ENCODE data around the gene DUSP8.
"Not testable (repeated sequence)": the region's sequence is repeated elsewhere in the genome, so short reads cannot be mapped to it uniquely, and the experiment has no call there.

DUSP8 gene

DNA sequence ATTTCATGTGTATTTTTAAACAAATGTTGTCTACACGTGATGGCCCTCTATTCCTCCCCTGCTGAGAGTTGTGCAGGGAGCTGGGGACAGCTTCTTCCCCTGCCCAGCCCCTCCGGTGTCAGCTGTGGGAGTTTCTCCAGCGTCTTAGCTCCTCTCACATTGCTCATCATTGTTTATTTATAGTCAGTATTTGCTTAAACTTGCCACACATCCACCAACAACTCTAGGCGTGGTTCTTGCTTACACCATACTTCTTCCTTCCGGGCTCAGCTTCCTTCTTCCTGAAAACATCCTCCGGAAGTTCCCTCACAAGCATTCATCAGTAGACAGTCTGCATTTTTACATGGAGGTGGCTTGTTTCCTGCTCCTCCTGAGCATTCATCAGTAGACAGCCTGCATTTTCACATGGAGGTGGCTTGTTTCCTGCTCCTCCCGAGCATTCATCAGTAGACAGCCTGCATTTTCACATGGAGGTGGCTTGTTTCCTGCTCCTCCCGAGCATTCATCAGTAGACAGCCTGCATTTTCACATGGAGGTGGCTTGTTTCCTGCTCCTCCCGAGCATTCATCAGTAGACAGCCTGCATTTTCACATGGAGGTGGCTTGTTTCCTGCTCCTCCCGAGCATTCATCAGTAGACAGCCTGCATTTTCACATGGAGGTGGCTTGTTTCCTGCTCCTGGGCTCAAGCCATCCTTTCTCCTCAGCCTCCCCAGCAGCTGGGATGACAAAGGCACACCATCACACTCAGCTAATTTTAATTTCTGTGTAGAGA is 17.3 kb upstream of the DUSP8 start:
- not testable (repeated sequence) for DNase-seq

DNA sequence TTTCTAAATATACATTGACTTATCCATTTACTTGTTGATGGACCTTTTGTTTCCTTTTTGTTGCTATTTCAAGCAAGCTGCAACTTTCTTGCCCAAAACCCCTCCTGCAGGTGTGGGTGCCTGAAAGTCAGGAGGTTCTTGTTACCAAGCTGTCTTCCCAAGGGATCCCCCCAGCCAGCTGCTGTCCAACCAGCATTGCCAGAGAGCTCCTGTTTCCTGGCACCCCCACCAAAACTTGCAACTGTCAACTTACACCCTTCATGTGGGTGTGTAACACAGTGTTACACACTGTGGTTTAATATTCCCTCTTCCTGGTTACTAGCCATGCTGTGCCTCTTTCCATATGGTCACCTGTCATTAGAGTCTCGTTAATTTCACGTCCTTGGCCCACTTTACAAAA is 14.6 kb upstream of the DUSP8 start:
- no peak for DNase-seq

DNA sequence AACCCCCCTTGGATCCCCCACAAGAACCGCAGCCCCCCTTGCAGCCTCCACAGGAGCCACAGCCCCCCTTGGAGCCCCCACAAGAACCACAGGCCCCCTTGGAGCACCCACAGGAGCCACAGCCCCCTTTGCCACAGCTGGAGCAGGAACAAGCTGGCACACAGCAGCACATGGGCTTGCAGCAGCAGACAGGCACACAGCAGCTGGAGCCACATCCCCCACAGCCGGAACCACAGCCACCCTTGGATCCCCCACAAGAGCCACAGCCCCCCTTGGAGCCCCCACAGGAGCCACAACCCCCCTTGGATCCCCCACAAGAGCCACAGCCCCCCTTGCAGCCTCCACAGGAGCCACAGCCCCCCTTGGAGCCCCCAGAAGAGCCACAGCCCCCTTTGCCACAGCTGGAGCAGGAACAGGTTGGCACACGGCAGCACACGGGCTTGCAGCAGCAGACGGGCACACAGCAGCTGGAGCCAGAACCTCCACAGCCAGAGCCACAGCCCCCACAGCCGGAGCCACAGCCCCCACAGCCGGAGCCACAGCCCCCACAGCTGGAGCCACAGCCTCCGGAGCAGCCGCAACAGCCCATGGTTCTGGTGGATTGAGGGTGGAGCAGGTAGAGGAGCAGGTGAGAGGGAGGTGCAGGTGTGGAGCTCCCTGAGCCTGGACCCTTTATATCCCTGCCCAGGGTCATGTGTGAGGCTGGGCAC is 12.7 kb upstream of the DUSP8 start, which contains the start of gene KRTAP5-1:
Gene KRTAP5-1 (minus strand): TSS at position 623 of the 710 bp plus-strand sequence. CDS start 34 bp downstream, at position 589.
- DNase-seq = not testable (repeated sequence)

DNA sequence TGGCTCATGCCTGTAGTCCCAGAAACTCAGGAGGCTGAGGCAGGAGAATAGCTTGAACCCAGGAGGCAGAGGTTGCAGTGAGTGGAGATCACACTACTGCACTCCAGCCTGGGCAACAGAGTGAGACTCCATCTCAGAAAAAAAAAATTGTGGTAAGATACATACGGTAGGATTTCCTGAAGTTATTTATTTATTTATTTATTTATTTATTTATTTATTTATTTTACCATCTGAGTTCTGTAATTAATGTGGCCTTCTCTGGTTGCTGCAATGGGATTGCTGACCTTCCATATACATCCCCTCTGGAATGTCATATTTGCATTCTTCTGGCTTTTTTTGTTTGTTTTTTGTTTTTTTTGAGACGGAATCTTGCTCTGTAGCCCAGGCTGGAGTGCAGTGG is 10.8 kb upstream of the DUSP8 start:
- not testable (repeated sequence) for DNase-seq

DNA sequence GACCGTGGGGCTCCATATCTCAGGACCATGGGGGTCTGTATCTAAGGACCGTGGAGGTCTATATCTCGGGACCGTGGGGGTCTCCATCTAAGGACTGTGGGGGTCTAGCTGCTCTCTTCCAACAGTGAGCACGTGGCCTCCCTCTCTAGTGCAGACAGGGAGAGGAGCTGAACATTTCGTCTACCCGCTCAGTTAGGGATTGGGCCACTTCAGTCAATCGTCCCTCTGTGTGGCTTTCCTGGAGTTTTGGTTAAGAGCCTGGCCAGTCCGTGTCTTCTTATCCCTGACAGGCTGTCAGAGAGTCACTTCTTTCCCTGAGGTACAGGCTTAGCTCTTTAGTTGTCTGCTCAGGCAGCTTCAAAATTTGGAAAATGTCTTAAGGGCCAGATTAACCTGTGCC is 9.9 kb upstream of the DUSP8 start:
- no peak for DNase-seq

DNA sequence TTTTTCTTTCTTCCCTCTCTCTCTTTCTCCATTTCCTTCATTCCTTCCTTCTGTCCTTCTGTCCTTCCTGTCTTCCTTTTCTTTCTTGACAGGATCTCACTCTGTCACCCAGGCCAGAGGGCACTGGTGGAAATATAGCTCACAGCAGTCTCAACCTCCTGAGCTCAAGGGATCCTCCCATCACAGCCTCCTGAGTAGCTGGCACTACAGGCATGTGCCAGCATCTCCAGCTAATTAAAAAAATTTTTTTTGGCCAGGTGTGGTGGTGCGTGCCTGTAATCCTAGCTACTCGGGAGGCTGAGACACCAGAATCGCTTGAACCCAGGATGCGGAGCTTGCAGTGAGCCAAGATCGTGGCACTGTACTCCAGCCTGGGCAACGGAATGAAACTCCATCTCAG is 4.8 kb upstream of the DUSP8 start:
- DNase-seq = no peak

DNA sequence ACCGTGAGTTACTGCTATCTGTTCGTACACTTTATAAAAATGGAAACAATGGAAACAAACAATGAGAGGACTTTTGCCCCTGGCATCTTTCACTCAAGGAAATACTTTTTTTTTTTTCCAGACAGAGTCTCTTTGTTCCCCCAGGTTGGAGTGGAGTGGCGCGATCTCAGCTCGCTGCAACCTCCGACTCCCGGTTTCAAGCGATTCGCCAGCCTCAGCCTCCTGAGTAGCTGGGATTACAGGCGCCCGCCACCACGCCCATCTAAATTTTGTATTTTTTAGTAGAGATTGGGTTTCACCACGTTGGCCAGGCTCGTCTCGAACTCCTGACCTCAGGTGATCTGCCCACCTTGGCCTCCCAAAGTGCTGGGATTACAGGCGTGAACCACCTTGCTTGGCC is 3.7 kb upstream of the DUSP8 start:
- DNase-seq = not testable (repeated sequence)

DNA sequence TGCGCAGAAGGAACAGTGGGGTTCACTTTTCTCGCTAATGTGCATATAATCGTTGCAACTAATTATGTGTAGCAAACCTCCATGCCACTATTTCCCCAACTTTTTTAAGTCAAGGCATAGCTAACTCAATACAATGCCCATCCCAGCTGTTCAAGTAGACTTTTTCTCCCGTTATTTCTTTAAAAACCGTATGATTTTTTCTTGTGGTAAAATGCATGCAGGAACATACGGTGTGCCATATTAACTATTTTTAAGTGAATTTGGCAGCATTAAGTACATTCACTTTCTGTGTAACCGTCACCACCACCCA is 2.8 kb upstream of the DUSP8 start:
- DNase-seq = no peak

DNA sequence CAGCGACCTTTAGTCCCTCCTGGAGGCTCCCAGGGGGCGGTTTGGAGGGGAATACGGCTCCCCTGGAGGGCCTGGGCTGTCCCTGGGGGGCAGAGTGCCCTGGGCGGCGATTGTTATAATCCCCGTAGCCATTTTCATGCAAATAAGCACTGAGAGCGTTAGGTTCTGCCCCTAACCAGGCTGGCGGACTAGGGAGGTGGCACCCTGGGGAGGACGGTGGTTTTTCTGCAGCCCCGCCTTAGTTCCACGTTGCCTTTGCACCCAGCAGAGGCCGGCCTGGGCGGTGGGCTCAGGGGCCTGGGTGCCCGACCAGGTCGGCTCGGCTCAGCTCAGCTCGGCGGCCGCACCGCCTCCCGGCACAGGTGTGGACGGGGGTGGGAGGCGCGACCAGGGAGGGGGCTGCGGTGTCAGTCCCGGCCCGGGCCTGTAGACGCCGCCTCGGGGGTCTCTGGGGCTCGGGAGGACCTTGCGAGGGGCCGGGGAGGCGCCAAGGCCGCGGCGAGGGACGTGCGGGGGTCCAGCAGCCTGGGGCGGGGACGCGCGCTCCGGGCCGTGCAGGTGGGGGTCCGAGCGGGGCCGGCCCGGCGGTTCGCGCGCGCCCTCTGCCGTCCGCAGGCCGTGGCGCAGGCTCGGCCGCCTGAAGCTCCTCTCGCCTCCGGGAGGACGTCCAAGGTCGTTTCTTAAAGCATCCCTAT is 2.3 kb upstream of the DUSP8 start:
- peak; percentile 50 for DNase-seq

DNA sequence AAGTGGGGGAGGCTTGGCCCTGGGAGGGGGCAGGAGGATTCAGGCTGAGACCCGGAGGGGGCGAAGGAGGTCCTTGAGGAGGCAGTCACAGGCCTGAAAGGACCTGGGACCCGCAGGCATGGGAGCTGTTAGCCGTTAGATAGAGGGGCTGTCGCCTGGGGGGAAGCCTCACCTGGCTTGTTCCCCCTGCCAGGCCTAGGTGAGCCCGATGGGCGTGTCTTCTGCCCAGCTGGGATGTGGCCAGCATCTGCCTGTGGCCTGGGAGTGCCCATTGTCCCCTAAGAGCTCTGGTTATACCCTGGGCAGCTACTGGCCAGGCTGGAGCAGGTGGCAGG is 1.8 kb upstream of the DUSP8 start:
- DNase-seq = no peak

DNA sequence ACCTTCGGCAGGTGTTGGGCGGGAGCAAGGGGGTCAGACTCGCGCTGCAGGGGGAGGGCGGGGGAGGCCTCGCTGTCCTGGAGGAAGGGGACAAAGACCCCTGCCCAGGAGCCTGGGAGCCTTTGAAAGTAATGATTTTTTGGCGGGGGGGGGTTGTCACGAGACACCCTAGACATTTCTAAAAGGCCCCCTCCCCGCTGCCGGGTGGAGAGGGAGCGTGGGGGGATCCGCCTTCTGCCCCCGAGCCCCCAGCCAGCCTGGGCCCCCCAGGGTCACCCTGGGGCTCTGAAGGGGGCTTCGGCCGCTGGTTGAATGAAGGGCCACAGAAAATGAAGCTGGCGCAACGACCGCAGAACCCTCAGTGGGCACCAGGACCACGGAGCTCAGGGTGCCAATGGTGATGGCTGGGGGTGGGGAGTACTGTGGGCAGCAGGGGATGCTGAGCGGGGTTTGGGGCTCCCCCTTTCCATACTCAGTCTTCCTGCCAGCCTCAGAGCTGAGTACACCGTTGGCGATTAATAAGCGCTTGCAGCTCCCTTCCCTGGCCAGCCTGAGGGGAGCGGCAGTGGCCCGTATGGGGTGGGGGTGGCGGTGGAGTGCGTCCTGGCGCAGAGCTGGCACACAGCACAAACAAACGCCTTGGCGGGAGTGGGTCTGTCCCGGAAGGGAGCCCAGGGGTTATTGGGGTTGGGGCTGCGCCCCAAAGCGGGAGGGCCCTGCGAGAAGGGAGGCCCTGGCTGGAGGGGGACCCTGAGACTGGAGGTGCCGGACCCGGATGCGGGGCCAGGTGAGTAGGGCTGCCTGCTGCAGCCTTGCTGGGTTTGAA is 1.2 kb upstream of the DUSP8 start:
- DNase-seq = no peak

DNA sequence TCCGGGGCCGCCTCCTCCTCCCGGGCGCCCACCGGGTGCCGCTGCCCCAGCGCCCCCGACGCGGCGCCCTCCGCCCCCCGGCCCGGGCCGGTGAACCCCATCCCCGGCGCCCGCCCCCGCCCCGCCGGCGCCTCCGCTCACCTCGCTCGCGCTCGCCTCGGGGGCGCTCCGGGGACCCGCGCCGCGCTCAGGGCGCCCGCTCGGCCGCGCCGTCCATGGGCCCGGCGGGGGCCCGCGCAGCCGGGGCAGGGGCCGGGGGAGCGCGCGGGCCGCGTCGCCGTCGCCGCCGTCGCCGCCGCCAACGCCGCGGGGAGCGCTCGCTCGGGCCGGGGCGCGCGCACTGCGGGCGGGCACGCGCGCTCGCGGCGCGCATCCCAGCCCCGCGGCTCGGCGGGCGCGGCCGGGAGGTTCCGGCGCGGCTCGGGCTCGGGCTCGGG is 293 bp downstream of the DUSP8 start:
- DNase-seq = no peak

DNA sequence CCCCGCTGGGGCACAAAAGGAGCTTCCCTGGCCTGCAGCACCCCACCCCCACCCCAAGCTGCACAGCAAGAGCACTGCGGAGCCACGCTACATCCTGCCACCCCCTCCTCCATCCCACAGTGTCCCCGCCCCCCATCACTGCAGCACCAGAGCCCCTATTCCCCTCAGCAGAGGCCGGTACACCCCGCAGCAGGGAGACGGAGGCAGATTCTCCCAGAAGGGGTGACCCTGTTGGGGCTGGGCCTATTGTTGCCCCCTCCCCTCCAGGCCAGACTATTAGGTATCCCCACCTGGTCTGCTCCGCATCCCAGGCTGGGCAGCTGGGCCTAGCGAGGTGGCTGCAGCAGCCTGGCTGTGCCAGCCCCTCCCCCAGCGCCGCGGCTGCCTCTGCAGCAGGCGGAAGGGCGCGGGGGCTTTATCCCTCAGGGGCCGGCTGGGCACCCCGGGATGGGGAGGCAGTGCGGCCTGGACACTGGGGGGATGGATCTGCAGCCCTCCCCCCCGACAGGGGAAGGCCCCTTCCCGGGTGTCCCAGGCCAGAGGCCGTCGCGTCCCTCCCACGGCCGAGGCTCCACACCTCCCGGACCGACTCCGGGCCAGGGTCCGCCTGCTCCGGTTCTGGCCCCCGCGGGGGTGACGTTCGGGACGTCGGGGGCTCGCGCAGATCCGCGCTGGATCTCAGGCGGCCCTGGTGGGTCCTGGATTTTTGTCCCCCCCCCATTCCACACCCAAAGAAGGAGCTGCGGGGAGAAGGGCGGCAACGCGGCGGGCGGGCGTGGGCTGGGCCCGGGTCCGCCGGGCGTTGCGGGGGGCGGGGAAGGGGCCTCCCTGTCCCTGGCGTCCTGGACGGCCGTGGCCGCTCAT is 943 bp downstream of the DUSP8 start:
- no peak for DNase-seq

DNA sequence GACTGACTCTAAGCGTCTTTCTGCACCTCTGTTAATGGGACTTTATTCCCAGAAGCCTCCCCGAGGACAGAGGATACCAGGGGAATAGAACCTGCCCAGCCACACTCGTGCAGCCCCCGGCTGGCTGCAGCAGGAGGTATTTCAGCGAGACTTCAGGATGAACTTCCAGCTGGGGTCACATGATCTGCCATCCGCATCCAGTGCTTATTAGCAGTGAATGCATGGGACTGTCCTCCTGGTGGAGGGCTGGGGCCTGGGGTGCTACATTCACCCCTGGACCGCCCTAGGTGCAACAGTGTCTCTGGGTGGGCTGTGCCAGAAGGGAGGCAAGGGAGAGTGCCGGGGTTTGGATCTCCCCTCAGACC is 1.6 kb downstream of the DUSP8 start:
- DNase-seq = no peak

DNA sequence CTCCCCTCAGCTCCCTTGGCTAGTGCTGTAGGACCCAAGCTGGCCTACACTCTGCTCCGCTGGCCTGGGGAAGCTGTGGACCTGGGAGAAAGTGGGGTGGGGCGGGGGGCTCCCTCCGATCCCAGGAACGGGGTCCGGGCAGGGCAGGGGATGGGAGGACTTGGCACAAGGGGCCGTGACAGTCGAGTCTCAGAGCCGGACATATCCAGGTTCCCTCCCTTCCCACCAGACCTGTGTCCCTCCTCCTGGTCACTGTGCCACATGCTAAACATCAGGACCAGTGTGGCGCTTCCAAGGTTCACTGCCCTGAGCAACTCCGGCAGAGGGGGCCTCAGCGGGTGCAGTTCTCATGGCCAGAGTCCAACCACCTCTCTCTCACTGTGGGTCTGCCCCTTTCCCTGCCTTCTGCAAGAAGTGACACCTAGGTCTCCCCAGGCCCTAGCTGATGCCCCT is 2.0 kb downstream of the DUSP8 start:
- no peak for DNase-seq

DNA sequence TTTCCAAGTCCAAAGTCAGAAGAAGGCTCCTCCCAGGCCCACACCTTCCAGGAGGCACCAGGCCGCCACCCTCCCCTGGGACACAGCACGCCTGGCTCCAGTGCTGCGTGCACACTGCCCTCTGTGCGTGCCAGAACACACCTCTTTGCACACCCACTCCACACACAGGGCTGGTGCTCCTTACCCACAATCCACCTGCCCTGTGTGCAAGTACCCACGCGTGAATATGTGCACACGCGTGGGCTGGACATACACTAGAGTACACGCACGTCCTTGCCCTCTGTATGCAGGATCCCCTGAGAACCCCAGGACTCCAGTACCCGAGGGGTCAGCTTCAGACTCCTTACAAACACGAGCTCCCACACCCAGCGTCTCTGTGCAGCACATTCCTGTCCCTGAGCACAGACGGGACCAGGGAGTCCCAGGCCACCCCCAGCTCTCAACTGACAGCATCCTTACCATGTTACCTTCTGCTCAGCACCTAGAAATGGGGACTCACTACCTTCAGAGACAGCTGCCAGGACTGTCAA is 2.8 kb downstream of the DUSP8 start:
- DNase-seq = no peak

DNA sequence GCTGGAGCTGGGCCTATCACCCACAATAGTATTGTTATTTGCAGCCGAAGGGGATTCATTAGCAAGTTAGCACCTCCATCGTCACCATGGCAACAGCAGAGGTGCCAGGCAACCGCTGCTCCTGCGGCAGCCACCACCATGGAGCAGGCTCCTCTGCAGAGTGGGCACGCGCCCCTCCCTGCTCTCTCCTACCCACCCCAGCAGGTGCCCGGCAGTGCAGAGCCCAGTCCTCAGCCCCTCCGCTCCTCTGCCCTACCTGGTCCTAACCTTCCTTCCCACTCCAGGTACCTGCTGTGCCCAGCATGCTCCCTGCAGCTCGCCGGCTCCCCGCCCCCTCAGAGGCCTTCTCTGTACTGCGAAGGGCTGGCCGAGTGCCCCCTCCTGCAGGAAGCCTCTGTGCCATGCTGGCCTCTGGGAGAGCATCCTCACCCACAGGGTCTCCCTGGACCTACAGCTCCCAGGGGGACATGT is 3.6 kb downstream of the DUSP8 start:
- DNase-seq = peak; percentile 41

DNA sequence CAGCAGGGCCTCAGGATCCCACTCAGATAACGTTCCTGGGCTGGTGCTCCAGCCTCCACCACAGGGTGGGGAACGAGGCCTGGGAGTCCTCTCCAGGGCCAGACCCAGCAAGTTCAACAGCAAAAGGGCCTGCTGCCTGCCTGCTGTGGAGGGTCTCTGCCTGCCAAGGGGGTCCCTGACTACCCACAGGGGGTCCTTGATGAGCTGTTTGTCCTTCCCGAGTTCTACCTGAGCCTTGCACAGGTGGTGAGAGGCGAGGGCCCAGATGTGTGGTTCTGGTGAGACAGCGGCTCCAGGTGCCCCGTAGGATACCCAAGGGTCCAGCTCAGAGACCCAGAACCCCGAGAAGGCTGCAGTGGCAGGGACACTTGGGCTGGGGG is 4.4 kb downstream of the DUSP8 start:
- DNase-seq = no peak

DNA sequence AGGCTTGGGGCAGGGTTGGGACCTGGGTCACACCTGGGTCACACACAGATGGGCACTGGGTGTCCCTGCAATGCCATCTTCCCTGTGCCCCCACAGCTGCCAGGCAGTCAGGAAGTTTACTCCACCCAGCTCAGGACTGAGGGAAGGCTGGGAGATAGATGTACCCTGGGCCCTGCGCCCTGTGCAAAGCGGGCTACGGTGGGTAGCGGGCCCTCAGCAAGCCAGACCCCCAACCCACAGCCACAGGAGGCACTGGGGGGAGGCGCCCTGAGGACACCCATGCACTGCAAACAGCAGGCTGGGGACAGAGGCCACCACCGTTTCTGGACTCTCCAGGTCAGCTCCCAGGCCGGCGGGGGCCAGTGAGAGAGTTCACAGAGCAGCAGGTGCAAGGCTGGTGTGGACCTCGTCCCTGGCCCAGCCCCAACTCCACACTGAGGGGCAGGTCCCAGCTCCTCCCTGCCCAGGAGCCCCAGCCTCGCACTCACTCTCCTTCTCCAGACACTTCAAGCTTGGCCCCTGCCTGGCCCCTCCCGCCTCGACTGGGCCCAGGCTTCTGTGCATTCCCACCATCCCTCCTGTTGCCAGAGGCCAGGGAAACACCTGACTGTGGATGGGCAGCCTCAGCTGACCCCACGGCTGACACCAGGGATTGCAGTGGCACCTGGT is 4.9 kb downstream of the DUSP8 start:
- DNase-seq = no peak

DNA sequence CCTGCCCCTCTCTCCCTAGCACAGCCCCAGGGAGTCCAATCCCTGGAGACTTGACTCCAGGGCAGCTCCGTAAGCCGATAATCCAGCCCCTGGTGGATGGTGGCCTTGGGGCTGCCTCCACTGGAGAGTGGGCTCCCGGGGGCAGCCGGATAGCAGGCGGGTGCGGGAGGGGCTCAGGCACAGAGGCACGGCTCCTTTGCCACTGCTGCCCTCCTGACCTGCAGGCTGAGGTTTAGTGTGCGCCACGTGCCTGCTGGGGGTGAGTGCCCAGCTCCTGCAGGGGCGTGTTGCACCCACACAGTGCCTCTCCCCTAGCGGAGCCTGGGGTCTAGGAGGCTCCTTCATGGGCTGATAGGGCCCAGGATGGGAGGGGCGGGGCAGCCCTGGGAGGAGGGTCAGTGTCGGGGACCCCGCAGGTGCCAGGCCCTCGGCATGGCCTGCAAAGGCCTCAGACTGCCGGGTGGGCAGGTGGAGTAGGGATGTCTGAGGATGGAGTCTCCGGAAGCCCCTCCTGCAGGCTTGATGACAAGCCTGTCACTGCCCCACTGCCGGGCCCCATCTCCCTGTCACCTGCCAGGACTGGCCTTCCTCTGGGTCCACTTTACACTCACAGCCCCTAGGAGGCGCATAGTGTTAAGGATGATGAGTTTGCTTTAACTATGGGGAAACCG is 5.6 kb downstream of the DUSP8 start:
- no peak for DNase-seq

DNA sequence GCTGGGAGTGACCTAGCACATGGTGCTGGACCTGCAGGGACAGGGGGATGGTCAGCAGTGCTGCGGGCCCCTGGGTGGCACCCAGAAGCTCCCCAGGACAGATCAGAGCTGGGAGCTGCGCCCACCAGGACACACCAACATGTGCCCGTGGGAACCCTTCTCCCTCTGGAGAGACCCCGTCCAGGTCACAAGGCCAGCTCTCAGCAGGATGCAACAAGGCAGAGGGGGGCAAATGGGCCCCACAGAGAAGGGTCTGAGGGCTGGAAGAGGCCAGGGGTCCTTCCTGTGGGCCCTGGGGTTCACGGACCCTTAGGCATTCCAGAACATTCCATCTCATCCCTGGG is 6.2 kb downstream of the DUSP8 start:
- DNase-seq = no peak
